OCI-LY1 (cell line): Measurements from ENCODE around the gene TXNL1.

Experiments
- H2AFZ ChIP-seq: fragments of 200-600 bp; sonication (generic), shearing (Covaris generic); 2 replicates; pipeline ENCODE4 v1.6.0; 2014; ENCODE audit warnings: antibody characterized with exemption, mild to moderate bottlenecking, low read length
- H3F3A ChIP-seq: fragments of 200-600 bp; sonication (generic), shearing (Covaris generic); 2 replicates; pipeline ENCODE4 v1.6.0; 2014; ENCODE audit warnings: mild to moderate bottlenecking, antibody characterized with exemption, low read length, moderate library complexity; ENCODE audit not compliant: insufficient read depth
- H3K27ac ChIP-seq: fragments of 200-600 bp; sonication (generic); 2 replicates; pipeline ENCODE4 v1.5.1; 2014; ENCODE audit warnings: low read length, mixed run types, mild to moderate bottlenecking, low read depth; ENCODE audit not compliant: poor library complexity, severe bottlenecking
- H3K27me3 ChIP-seq: fragments of 200-600 bp; sonication (generic); 2 replicates; pipeline ENCODE4 v1.6.0; 2014; ENCODE audit warnings: antibody characterized with exemption, mild to moderate bottlenecking, low read length, moderate library complexity; ENCODE audit not compliant: insufficient read depth
- H3K36me3 ChIP-seq: fragments of 200-600 bp; sonication (generic); 2 replicates; pipeline ENCODE4 v1.6.1; 2014; ENCODE audit warnings: mild to moderate bottlenecking, antibody characterized with exemption, low read length, moderate library complexity, mixed read lengths; ENCODE audit not compliant: insufficient read depth
- H3K4me1 ChIP-seq: fragments of 200-600 bp; sonication (generic); 2 replicates; pipeline ENCODE4 v1.5.1; 2014; ENCODE audit warnings: mild to moderate bottlenecking, low read length, moderate library complexity; ENCODE audit not compliant: insufficient read depth, severe bottlenecking
- H3K4me2 ChIP-seq: fragments of 200-600 bp; sonication (generic), shearing (Covaris generic); 2 replicates; pipeline ENCODE4 v1.6.1; 2014; ENCODE audit warnings: low read length
- H3K4me3 ChIP-seq: fragments of 200-600 bp; sonication (generic); 2 replicates; pipeline ENCODE4 v1.5.1; 2014; ENCODE audit warnings: low read length, low read depth, mild to moderate bottlenecking, mixed read lengths; ENCODE audit not compliant: poor library complexity, severe bottlenecking
- H3K79me2 ChIP-seq: fragments of 200-600 bp; shearing (Covaris generic); 2 replicates; pipeline ENCODE4 v1.6.1; 2016; ENCODE audit warnings: mixed run types, low read length, mixed read lengths; ENCODE audit not compliant: insufficient read depth
- H3K9ac ChIP-seq: fragments of 200-600 bp; sonication (generic), shearing (Covaris generic); 2 replicates; pipeline ENCODE4 v1.6.1; 2014; ENCODE audit warnings: mild to moderate bottlenecking, low read length, mixed read lengths
- H3K9me2 ChIP-seq: fragments of 200-600 bp; sonication (generic), shearing (Covaris generic); 2 replicates; pipeline ENCODE4 v1.6.1; 2014; ENCODE audit warnings: low read depth, mild to moderate bottlenecking, low read length, mixed read lengths
- H3K9me3 ChIP-seq: fragments of 200-600 bp; shearing (Covaris generic); 2 replicates; pipeline ENCODE4 v1.6.1; 2014; ENCODE audit warnings: low read length, mixed read lengths
- H4K20me1 ChIP-seq: fragments of 200-600 bp; sonication (generic), shearing (Covaris generic); 2 replicates; pipeline ENCODE4 v1.6.0; 2016; ENCODE audit warnings: mild to moderate bottlenecking, low read length; ENCODE audit not compliant: insufficient read depth
- CTCF ChIP-seq: fragments of 200-600 bp; sonication (generic), shearing (Covaris generic); IDR thresholded peaks from 2 replicates; pipeline ENCODE4 v1.5.1; 2017; ENCODE audit warnings: mild to moderate bottlenecking, antibody characterized with exemption, low read length, moderate library complexity, mixed read lengths
- EZH2 ChIP-seq: fragments of 200-600 bp; sonication (generic), shearing (Covaris generic); IDR thresholded peaks from 2 replicates; pipeline ENCODE4 v1.8.0; 2017; ENCODE audit warnings: borderline replicate concordance, mixed run types, mild to moderate bottlenecking, antibody characterized with exemption, low read length, moderate library complexity, mixed read lengths

The TXNL1 gene

GRCh38 chr18:56661360-56662062, 23.1 kb upstream of the TXNL1 start:
- Histone ChIP-seq H3K4me3 (no peak overlapping the region), H3K9me2 (no peaks in the 10 kb centered on the region), H3K27me3 (no peaks in the 10 kb centered on the region), H3K79me2 (peaks cover 17% of the 10 kb centered on the region), H4K20me1 (no peaks in the 10 kb centered on the region), H3K27ac (no peak overlapping the region), H3F3A (no peaks in the 10 kb centered on the region), H3K9ac (no peak overlapping the region), H3K9me3 (no peaks in the 10 kb centered on the region), H2AFZ (no peak overlapping the region), H3K36me3 (peaks cover 15% of the 10 kb centered on the region), H3K4me2 (no peak overlapping the region), H3K4me1 (peaks cover 19% of the 10 kb centered on the region)
- TF ChIP-seq CTCF (no peak), EZH2 (no peak)

- Histone ChIP-seq H3K27me3 (no peaks in the 10 kb centered on the region), H3K4me1 (peaks cover 19% of the 10 kb centered on the region), H3F3A (no peaks in the 10 kb centered on the region), H3K9me2 (no peaks in the 10 kb centered on the region), H3K9me3 (no peaks in the 10 kb centered on the region), H3K4me2 (no peak overlapping the region), H3K9ac (no peak overlapping the region), H3K4me3 (no peak overlapping the region), H3K36me3 (peaks cover 15% of the 10 kb centered on the region), H2AFZ (no peak overlapping the region), H3K79me2 (peaks cover 23% of the 10 kb centered on the region), H4K20me1 (no peaks in the 10 kb centered on the region), H3K27ac (no peak overlapping the region)
- TF ChIP-seq EZH2 = no peak
- TF ChIP-seq CTCF = no peak
These were observed 22.3 kb upstream of the TXNL1 start for GRCh38 chr18:56660655-56661054.

DNA sequence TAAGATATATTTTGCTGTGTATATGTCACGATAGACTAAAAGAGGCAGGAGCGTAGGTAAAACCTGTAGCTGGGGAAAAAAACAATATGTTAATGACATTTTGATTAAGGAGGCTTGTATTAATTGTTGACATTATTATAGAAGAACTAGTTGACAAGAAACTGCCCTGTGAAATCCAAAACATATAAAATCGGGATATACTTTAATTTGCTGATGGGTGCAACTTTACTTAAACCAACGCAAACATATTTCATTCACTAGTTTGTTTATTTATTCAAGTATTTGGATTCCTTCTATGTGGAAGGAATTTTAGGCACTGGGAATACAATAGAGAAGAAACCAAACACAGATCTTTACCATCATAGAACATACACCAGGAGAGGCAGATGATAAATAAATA, 20.7 kb upstream of the TXNL1 start:
- no peaks in the 10 kb centered on the region for H3K9me3 ChIP-seq
- H3K36me3 ChIP-seq = peaks cover 15% of the 10 kb centered on the region
- H3K9ac ChIP-seq = no peak overlapping the region
- no peak overlapping the region for H3K4me3 ChIP-seq
- H3K79me2 ChIP-seq = peaks cover 35% of the 10 kb centered on the region
- no peaks in the 10 kb centered on the region for H4K20me1 ChIP-seq
- no peak overlapping the region for H2AFZ ChIP-seq
- H3K27me3 ChIP-seq = no peaks in the 10 kb centered on the region
- H3K9me2 ChIP-seq = no peaks in the 10 kb centered on the region
- peaks cover 19% of the 10 kb centered on the region for H3K4me1 ChIP-seq
- no peak overlapping the region for H3K27ac ChIP-seq
- no peaks in the 10 kb centered on the region for H3F3A ChIP-seq
- no peak overlapping the region for H3K4me2 ChIP-seq
- TF ChIP-seq CTCF (no peak), EZH2 (no peak)
